Hepatocyte (in vitro differentiated cells): Measurements from ENCODE around the gene IGFALS.

Experiments used
- EZH2 ChIP-seq: fragments of 200-600 bp; sonication (generic); IDR thresholded peaks from 2 replicates; pipeline ENCODE4 v1.6.1; 2016; ENCODE audit warnings: antibody characterized with exemption, mild to moderate bottlenecking, borderline replicate concordance
- TF ChIP-seq, protein P1 (sequence below): fragments of 200-600 bp; sonication (generic); IDR thresholded peaks from 2 replicates; pipeline ENCODE4 v1.5.1; 2016; ENCODE audit warnings: antibody characterized with exemption, mild to moderate bottlenecking; ENCODE audit not compliant: poor library complexity

GRCh38 chr16:1743376-1744337 is 49.8 kb downstream of the IGFALS start:
- TF ChIP-seq, protein P1, sequence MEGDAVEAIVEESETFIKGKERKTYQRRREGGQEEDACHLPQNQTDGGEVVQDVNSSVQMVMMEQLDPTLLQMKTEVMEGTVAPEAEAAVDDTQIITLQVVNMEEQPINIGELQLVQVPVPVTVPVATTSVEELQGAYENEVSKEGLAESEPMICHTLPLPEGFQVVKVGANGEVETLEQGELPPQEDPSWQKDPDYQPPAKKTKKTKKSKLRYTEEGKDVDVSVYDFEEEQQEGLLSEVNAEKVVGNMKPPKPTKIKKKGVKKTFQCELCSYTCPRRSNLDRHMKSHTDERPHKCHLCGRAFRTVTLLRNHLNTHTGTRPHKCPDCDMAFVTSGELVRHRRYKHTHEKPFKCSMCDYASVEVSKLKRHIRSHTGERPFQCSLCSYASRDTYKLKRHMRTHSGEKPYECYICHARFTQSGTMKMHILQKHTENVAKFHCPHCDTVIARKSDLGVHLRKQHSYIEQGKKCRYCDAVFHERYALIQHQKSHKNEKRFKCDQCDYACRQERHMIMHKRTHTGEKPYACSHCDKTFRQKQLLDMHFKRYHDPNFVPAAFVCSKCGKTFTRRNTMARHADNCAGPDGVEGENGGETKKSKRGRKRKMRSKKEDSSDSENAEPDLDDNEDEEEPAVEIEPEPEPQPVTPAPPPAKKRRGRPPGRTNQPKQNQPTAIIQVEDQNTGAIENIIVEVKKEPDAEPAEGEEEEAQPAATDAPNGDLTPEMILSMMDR: no peak
- no peak for TF ChIP-seq EZH2
